Bronchial smooth muscle cell (primary cell): ENCODE data around the gene PANK2. TPM values are rescaled to one million over a fixed set of nuclear protein-coding genes. Genes with fewer than 3 reads are reported as not detected.

ENCODE experiments used
- total RNA-seq: library from RNA; depleted of rRNA; stranded (reverse); fragments of >200 nt; gene quantifications from 2 replicates; pipeline ENCODE4 v1.2.1, GENCODE V29; 2014

The PANK2 gene
- total RNA-seq: 42.4 and 46.7 TPM in 2 replicates

DNA sequence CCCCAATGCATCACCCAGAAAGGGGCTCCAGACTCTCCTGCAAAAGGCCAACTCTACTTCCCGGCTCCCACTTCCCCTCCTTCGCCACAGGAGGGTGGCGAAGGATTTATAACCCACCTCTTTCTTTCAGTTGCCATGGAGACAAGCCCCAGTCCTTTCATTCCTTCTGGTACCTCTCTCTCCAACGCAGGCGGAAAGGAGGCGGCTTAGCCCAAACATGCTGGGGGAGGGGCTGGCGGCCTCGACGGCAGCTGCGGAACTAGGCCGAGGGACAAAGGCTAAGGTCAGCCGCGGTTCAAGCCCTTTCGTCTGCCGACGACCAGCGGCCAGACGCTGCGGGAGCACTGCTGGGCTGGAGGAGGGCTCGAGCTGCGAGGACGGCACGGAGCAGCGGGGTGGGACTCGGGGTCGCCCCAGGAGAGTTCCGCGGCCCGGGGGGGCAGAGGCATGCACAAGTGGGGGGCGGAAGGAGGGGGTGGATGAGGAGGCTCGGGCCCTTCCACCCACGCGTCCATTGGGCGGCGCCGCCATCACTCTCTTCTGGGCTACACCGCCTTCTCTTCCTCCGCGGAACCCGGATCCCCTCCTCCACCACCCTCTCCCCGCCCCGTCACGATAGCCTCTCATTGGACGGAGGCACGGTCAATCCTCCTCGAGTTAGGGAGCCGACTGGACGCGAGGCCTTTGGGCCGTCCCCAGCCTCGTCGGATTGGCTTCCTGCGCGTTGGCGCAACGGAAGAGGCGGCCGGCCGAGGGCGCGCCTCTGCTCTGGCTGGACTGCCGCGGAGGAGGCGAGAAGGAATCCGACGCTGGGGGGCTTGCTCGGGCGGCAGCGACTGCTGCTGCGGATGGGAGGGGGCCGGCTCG, at the start of gene PANK2:
TSS of gene PANK2 (plus strand) at position 766 of the 867 bp plus-strand sequence.

DNA sequence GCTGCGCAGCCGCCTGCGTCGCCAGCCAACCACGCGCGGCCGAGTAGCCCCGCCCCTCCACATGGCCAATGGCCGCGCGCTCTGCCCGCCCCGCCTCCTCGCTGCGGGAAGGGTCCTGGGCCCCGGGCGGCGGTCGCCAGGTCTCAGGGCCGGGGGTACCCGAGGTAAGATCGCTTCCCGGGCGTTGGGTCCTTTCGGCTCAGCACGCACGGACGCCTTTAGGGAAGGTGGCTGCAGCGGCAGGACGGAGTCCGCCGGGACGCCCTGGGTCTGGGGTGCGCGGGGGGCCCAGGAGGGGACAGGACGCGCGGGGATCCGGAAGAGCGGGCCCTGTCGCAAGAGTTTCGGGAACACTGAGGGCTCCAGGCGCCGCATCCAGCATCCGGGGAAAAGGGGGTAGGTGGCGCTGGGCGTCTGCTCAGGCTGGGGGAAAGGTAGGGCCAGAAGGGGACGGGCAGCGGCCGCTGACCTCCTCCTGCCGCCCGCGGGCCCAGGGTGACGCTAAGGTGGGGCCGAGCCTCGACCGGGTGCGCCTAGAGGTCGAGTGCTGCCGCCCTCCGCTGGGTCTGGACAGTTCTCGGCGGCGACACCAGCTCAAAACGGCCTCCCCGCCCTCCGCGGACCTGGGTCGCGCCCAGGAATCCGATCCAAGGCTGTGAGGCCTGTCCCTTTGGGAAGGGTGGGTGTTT, 42.3 kb upstream of the PANK2 start, which contains the start of gene MAVS:
TSS of gene MAVS (plus strand) at position 95 of the 689 bp plus-strand sequence. CDS start 7,791 bp downstream, outside the sequence.

Other genes starting within 250 kb of the PANK2 start
- gene GFRA4, start 226.0 kb upstream of the PANK2 start, total RNA-seq: not detected in 2 replicates
- 47.8 and 68.8 TPM in 2 replicates for gene ADAM33, start 207.4 kb upstream of the PANK2 start, total RNA-seq
- not detected in 2 replicates for gene SIGLEC1, start 176.8 kb upstream of the PANK2 start, total RNA-seq
- 1.9 and 4.5 TPM in 2 replicates for gene HSPA12B, start 156.7 kb upstream of the PANK2 start, total RNA-seq
- 22.2 and 28.8 TPM in 2 replicates for gene ADISSP, start 121.6 kb upstream of the PANK2 start, total RNA-seq
- 0.16 and 0.26 TPM in 2 replicates for gene SPEF1, start 107.9 kb upstream of the PANK2 start, total RNA-seq
- gene CENPB, start 102.6 kb upstream of the PANK2 start, total RNA-seq: 91.4 and 119 TPM in 2 replicates
- 52.3 and 54.4 TPM in 2 replicates for gene CDC25B, start 93.1 kb upstream of the PANK2 start, total RNA-seq
- 13.6 and 20.9 TPM in 2 replicates for gene AP5S1, start 68.8 kb upstream of the PANK2 start, total RNA-seq
- gene MAVS, start 42.6 kb upstream of the PANK2 start, total RNA-seq: 10.6 and 12.0 TPM in 2 replicates
- gene RNF24, start 126.2 kb downstream of the PANK2 start, total RNA-seq: 6.8 and 9.1 TPM in 2 replicates